Mucosa of rectum (tissue), 2 donors: Measurements from ENCODE around the gene ACAD11.
"Not testable (repeated sequence)": the region's sequence is repeated elsewhere in the genome, so short reads cannot be mapped to it uniquely, and the experiment has no call there.

Experiments used
- H3K27ac ChIP-seq, 2 donors: one replicate each; pipeline ENCODE4 v1.7.0; 2013; ENCODE audit warnings: inconsistent platforms in 2 of 2, low read depth in 2 of 2, low read length in 2 of 2
- H3K27me3 ChIP-seq, 2 donors: one replicate each; pipeline ENCODE4 v1.7.0; 2013; ENCODE audit warnings: low read length in 2 of 2; ENCODE audit not compliant: control insufficient read depth in 2 of 2, insufficient read depth in 2 of 2
- H3K36me3 ChIP-seq, 2 donors: one replicate each; pipeline ENCODE4 v1.7.0; 2013; ENCODE audit warnings: low read length in 2 of 2; ENCODE audit not compliant: control insufficient read depth in 2 of 2, insufficient read depth in 2 of 2
- H3K4me1 ChIP-seq, 2 donors: one replicate each; pipeline ENCODE4 v1.7.0; 2013; ENCODE audit warnings: low read length in 2 of 2, mild to moderate bottlenecking in 1 of 2; ENCODE audit not compliant: control insufficient read depth in 2 of 2, insufficient read depth in 2 of 2
- H3K4me3 ChIP-seq, 2 donors: one replicate each; pipeline ENCODE4 v1.7.0; 2013; ENCODE audit warnings: low read length in 2 of 2
- H3K9ac ChIP-seq, 2 donors: one replicate each; pipeline ENCODE4 v1.7.0; 2013; ENCODE audit warnings: low read length in 2 of 2, low read depth in 1 of 2, mild to moderate bottlenecking in 1 of 2
- H3K9me3 ChIP-seq, 2 donors: one replicate each; pipeline ENCODE4 v1.7.0; 2013; ENCODE audit warnings: low read length in 2 of 2; ENCODE audit not compliant: control insufficient read depth in 2 of 2
- donor health status: healthy.
- donor health status: Normal muscosa, but diverticular disease.

Gene ACAD11

DNA sequence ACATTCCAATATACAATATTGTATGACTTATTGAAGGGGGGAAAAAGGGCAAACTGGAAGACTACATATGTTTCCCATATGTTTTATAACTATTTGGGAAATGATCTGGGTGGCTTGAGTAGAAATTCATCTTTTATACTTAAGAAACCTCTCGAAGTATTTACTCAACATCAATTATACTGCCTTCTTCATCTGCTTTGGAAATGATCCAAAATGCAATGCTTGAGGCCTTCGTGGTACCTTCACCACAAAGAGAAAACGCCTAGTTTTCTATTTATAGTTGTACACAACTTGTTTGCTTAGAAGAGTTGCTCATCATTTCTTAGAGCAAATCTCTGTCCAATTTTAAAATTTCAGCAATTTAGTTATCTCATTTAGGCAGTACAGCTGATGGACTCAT is 43.7 kb downstream of the ACAD11 start:
- peaks cover 0 to 4% of the 10 kb centered on the region in 2 donors for H3K36me3 ChIP-seq
- H3K27me3 ChIP-seq = no peaks in the 10 kb centered on the region
- no peak overlapping the region for H3K27ac ChIP-seq
- no peak overlapping the region for H3K9ac ChIP-seq
- H3K4me1 ChIP-seq = no peaks in the 10 kb centered on the region
- no peaks in the 10 kb centered on the region for H3K9me3 ChIP-seq
- H3K4me3 ChIP-seq = no peak overlapping the region

GRCh38 chr3:132615301-132615700 is 44.3 kb downstream of the ACAD11 start:
- H3K36me3 ChIP-seq, H3K9ac ChIP-seq, H3K27ac ChIP-seq: not testable (repeated sequence)

GRCh38 chr3:132606620-132607019 is 53.0 kb downstream of the ACAD11 start:
- H3K9me3 ChIP-seq, H3K4me1 ChIP-seq, H3K4me3 ChIP-seq, H3K27ac ChIP-seq, H3K9ac ChIP-seq, H3K36me3 ChIP-seq, H3K27me3 ChIP-seq: not testable (repeated sequence)

More at GRCh38 chr3:132615301-132615700, 44.3 kb downstream of the ACAD11 start:
- H3K4me3 ChIP-seq, H3K9me3 ChIP-seq, H3K27me3 ChIP-seq, H3K4me1 ChIP-seq: not testable (repeated sequence)

- H3K27ac ChIP-seq = no peak overlapping the region
- no peaks in the 10 kb centered on the region for H3K4me1 ChIP-seq
- H3K4me3 ChIP-seq = no peak overlapping the region
- no peak overlapping the region for H3K9ac ChIP-seq
- no peaks in the 10 kb centered on the region for H3K27me3 ChIP-seq
- H3K36me3 ChIP-seq = peaks cover 0 to 2% of the 10 kb centered on the region in 2 donors
- no peaks in the 10 kb centered on the region for H3K9me3 ChIP-seq
These were observed 53.5 kb downstream of the ACAD11 start for GRCh38 chr3:132606085-132606484.

DNA sequence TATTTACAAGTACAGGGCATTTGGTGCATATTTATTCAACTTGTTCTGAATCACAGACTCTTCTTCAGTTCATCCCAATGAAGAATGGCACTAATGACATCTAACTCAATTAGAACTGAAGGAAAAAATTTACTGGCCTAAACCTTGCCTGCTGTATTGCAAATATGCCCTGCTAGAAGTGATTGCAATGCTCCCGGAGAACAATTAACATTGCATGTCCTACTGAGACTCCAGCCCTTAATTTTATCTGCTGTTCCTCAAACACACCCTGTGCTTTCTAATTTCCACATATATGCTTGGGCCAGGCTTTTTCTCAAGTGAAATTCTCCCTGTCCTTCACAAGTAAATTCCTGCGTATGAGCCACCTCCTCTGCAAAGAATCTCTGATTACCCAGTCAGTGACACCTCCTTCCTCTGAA is 54.2 kb downstream of the ACAD11 start:
- H3K4me1 ChIP-seq = no peaks in the 10 kb centered on the region
- H3K4me3 ChIP-seq = no peak overlapping the region
- no peaks in the 10 kb centered on the region for H3K27me3 ChIP-seq
- H3K36me3 ChIP-seq = peaks cover 0 to 2% of the 10 kb centered on the region in 2 donors
- no peaks in the 10 kb centered on the region for H3K9me3 ChIP-seq
- no peak overlapping the region for H3K9ac ChIP-seq
- H3K27ac ChIP-seq = no peak overlapping the region

DNA sequence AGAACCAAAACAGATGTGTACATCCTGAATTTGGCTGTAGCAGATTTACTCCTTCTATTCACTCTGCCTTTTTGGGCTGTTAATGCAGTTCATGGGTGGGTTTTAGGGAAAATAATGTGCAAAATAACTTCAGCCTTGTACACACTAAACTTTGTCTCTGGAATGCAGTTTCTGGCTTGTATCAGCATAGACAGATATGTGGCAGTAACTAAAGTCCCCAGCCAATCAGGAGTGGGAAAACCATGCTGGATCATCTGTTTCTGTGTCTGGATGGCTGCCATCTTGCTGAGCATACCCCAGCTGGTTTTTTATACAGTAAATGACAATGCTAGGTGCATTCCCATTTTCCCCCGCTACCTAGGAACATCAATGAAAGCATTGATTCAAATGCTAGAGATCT is 59.0 kb downstream of the ACAD11 start:
- not testable (repeated sequence) for H3K4me3 ChIP-seq, H3K4me1 ChIP-seq, H3K27me3 ChIP-seq, H3K27ac ChIP-seq, H3K9ac ChIP-seq, H3K9me3 ChIP-seq, H3K36me3 ChIP-seq

GRCh38 chr3:132598181-132598580 is 61.4 kb downstream of the ACAD11 start:
- Histone ChIP-seq H3K9ac (no peak overlapping the region), H3K4me1 (no peaks in the 10 kb centered on the region), H3K9me3 (no peaks in the 10 kb centered on the region), H3K4me3 (no peak overlapping the region), H3K27me3 (no peaks in the 10 kb centered on the region), H3K27ac (no peak overlapping the region), H3K36me3 (peaks cover 2 to 8% of the 10 kb centered on the region in 2 donors)

DNA sequence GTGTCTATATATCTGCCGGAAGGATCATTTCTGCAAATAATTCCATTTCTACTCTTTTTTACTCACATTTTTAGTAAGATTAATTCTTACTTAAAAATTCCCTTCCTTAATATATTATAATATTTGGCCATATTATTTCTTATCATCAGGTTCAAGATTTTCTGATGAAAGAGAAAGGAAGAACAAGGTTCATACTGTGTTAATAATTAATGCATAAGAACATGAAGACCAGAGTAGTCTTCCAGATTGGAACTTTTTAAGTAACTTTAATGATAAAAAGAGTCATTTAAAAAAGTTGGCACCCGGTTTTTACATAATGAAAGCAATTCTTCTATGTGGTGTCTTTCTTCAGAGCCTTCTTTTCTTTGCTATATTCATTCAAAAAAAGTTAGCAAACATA is 61.9 kb downstream of the ACAD11 start:
- Histone ChIP-seq H3K27me3 (no peaks in the 10 kb centered on the region), H3K4me3 (peak overlapping the region in 1 of 2 donors; percentile 31), H3K4me1 (no peaks in the 10 kb centered on the region), H3K36me3 (peaks cover 0 to 8% of the 10 kb centered on the region in 2 donors), H3K27ac (no peak overlapping the region), H3K9me3 (no peaks in the 10 kb centered on the region), H3K9ac (no peak overlapping the region)

- no peak within 1 kb of the TSS for H3K27ac ChIP-seq
- no peaks in the 10 kb centered on the region for H3K27me3 ChIP-seq
- H3K4me1 ChIP-seq = no peaks in the 10 kb centered on the region
- no peak within 1 kb of the TSS for H3K9ac ChIP-seq
- H3K4me3 ChIP-seq = peak within 1 kb of the TSS; percentile 9 to 31
- peaks cover 0 to 8% of the 10 kb centered on the region in 2 donors for H3K36me3 ChIP-seq
- H3K9me3 ChIP-seq = no peaks in the 10 kb centered on the region
These were observed 62.7 kb downstream of the ACAD11 start, which contains the start of gene ACKR4 for GRCh38 chr3:132596816-132597433. Gene ACKR4, plus strand, starts transcription at chr3:132597270. Its CDS starts 3,128 bp downstream, at chr3:132600398.

DNA sequence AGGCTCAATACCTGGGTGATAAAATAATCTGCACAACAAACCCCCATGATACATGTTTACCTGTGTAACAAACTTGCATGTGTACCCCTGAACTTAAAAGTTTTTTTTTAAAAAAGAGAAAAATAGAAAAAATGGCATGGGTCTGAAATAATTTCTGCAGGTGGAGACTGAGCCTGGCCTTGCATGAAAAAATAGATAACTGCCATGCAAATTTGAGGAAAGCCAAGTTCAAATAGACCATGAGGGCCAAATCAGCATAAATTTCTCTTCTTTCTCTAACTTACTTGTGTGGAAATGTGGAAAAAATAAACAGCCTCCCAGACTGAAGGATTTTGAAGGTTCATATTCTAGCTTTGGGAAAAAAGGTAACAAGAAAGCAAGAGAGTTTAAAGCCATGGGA is 63.3 kb downstream of the ACAD11 start:
- H3K36me3 ChIP-seq = peaks cover 0 to 8% of the 10 kb centered on the region in 2 donors

More for the DNA sequence above, 63.3 kb downstream of the ACAD11 start:
- Histone ChIP-seq H3K27ac (no peak overlapping the region), H3K4me3 (no peak overlapping the region), H3K9me3 (no peaks in the 10 kb centered on the region), H3K9ac (no peak overlapping the region), H3K27me3 (no peaks in the 10 kb centered on the region), H3K4me1 (no peaks in the 10 kb centered on the region)
